ENCODE measurements around the gene BICRAL. TPM values are rescaled to one million over a fixed set of nuclear protein-coding genes. Genes with fewer than 3 reads are reported as not detected.
A peak's percentile ranks its signal among the peaks of the same experiment; 100 is the strongest.
"Not testable (repeated sequence)": the region's sequence is repeated elsewhere in the genome, so short reads cannot be mapped to it uniquely, and the experiment has no call there.

BICRAL gene
- total RNA-seq, 2 experiments from 2014 or later = 12.0 to 12.1 TPM

DNA sequence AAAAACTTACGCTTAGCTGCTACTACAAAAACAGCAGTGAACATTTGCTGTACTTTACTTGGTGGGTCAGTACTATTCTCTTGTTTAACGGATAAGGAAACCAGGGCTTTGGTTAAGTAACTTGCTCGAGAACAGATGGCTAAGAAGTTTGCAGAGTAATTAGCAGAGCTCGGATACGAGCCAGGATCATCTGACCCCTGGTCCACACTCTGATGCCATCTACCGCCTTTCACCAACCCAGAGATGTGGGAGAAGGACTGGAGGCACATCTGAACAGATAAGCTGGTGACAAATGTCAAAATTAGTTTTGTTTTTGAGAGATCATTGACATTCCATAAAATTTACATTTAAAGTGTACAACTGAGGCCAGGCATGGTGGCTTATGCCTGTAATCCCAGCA is 78.6 kb downstream of the BICRAL start:
- Mint-ChIP-seq H3K27me3 (no peaks in the 10 kb centered on the region), H3K4me3 (no peak overlapping the region), H3K4me1 (ENCODE audit: low read depth) (no peaks in the 10 kb centered on the region), H3K36me3 (peaks cover 28% of the 10 kb centered on the region), H3K9me3 (no peaks in the 10 kb centered on the region), H3K27ac (no peak overlapping the region)
- ChIA-PET POLR2A (interaction anchor here (0.7 kb wide), 1 partner anchor 25 kb away, joined by 4 read pairs; no protein-coding TSS in a partner anchor), CTCF (interaction anchor here (0.5 to 1.0 kb wide), 2 partner anchors 13 to 19 kb away, joined by 3 read pairs; partner anchors contain the start of gene RPL7L1)
- no peak for DNase-seq
- intact Hi-C loops (cut with micrococcal nuclease) = no loop called here

DNA sequence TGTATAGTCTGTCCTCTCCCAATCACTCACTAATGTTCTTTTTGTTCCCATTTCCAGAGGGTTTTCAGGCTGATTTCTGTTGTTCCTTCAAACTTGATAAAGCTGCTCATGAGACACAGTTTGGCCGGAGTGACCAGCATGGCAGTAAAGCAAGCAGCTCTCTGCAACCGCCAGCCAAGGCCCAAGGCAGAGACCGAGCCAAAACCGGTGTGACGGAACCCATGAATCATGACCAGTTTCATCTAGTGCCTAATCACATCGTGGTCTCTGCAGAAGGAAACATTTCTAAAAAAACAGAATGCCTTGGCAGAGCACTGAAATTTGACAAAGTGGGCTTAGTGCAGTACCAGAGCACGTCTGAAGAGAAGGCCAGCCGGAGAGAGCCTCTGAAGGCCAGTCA is 82.8 kb downstream of the BICRAL start:
- no peak overlapping the region for H3K27ac Mint-ChIP-seq
- no peaks in the 10 kb centered on the region for H3K9me3 Mint-ChIP-seq
- ChIA-PET POLR2A (interaction anchor here (0.6 kb wide), 1 partner anchor 12 kb away, joined by 3 read pairs; no protein-coding TSS in a partner anchor), CTCF (no interaction called here)
- H3K27me3 Mint-ChIP-seq = no peaks in the 10 kb centered on the region
- DNase-seq = peak; percentile 11
- H3K4me1 Mint-ChIP-seq (ENCODE audit: low read depth) = no peaks in the 10 kb centered on the region
- H3K4me3 Mint-ChIP-seq = no peak overlapping the region
- intact Hi-C loops (cut with micrococcal nuclease) = no loop called here
- peaks cover 25% of the 10 kb centered on the region for H3K36me3 Mint-ChIP-seq

GRCh38 chr6:42870145-42870936 is 88.5 kb downstream of the BICRAL start:
- H3K27ac Mint-ChIP-seq = no peak overlapping the region
- ChIA-PET CTCF (no interaction called here), POLR2A (no interaction called here)
- H3K36me3 Mint-ChIP-seq = peaks cover 5% of the 10 kb centered on the region
- intact Hi-C loops (cut with micrococcal nuclease) = no loop called here
- no peak for DNase-seq
- no peak overlapping the region for H3K4me3 Mint-ChIP-seq
- H3K4me1 Mint-ChIP-seq (ENCODE audit: low read depth) = no peaks in the 10 kb centered on the region
- H3K27me3 Mint-ChIP-seq = no peaks in the 10 kb centered on the region
- no peaks in the 10 kb centered on the region for H3K9me3 Mint-ChIP-seq

- CTCF ChIA-PET = no interaction called here
- H3K27ac Mint-ChIP-seq = no peak overlapping the region
Measured at GRCh38 chr6:42871711-42872110, 89.9 kb downstream of the BICRAL start.

GRCh38 chr6:42873313-42873712 is 91.5 kb downstream of the BICRAL start:
- Mint-ChIP-seq H3K9me3 (no peaks in the 10 kb centered on the region), H3K36me3 (no peaks in the 10 kb centered on the region), H3K4me1 (ENCODE audit: low read depth) (peaks cover 3% of the 10 kb centered on the region), H3K4me3 (no peak overlapping the region), H3K27ac (no peak overlapping the region), H3K27me3 (no peaks in the 10 kb centered on the region)
- ChIA-PET CTCF (interaction anchor here (0.6 to 1.5 kb wide), 3 partner anchors 147 to 276 kb away, joined by 3 to 5 read pairs (median 5); no protein-coding TSS in a partner anchor), POLR2A (no interaction called here)
- intact Hi-C loops (cut with micrococcal nuclease) = no loop called here
- DNase-seq = no peak

More at GRCh38 chr6:42871711-42872110, 89.9 kb downstream of the BICRAL start:
- H3K36me3 Mint-ChIP-seq = peaks cover 4% of the 10 kb centered on the region
- no peak overlapping the region for H3K4me3 Mint-ChIP-seq
- no peaks in the 10 kb centered on the region for H3K9me3 Mint-ChIP-seq
- POLR2A ChIA-PET = no interaction called here
- DNase-seq = no peak
- no peaks in the 10 kb centered on the region for H3K4me1 Mint-ChIP-seq (ENCODE audit: low read depth)
- intact Hi-C loops (cut with micrococcal nuclease) = no loop called here
- no peaks in the 10 kb centered on the region for H3K27me3 Mint-ChIP-seq

- Mint-ChIP-seq H3K27ac (no peak overlapping the region), H3K9me3 (no peaks in the 10 kb centered on the region), H3K36me3 (peaks cover 15% of the 10 kb centered on the region), H3K27me3 (no peaks in the 10 kb centered on the region), H3K4me1 (ENCODE audit: low read depth) (peaks cover 7% of the 10 kb centered on the region), H3K4me3 (no peak overlapping the region)
- intact Hi-C loops (cut with micrococcal nuclease) = loop anchor here (1.0 kb wide), 2 partner anchors 103 to 216 kb away; no protein-coding TSS in a partner anchor
- no peak for DNase-seq
- POLR2A ChIA-PET = interaction anchor here (0.6 kb wide), 1 partner anchor 132 kb away, joined by 3 read pairs; the partner anchor contains the start of gene TBCC
- CTCF ChIA-PET = interaction anchor here (0.7 to 2.0 kb wide), 4 partner anchors 151 to 216 kb away, joined by 3 to 8 read pairs (median 4); no protein-coding TSS in a partner anchor
Measured at GRCh38 chr6:42877695-42878094, 95.8 kb downstream of the BICRAL start.

DNA sequence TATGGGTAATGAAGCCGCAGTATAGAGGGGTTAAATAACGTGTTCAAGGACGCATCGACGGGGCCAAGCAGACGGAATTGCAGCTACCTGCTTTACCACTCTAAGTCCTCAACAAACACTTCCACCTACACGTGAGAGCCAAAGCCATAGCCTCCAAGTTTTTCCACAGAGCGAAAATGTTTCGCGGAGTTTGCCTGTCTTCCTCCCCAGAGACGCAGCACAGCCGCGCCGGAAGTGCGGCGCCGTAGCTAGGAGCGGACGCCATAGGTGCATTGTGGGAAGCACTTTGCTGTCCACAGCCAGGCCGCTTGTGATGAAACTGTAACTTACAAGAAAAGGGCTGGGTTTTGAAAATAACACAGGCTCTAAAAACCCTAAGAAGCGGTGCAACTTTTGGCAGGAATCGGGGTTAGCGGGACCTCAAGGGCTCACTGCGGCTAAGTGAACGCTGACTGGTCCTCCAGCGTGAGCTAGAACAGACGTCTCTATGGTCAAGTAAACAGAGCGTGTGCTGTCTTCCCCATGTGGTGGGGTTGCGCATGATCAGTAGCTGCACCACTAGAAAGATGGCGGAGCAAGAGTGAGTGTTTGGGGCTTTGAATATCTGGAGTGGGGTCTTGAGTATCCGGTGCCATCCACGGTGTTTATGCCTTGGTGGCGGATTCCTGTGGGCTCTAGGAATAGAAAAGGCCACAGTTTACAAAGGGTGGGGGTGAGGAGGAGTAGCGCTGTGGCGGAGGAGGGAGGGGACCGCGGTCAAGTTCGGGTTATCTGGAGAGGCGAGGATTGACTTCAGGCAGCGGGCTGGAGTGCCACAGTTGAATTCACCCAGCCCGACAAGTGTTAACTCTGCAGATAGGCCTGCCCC is 97.8 kb downstream of the BICRAL start, which contains the start of gene RPL7L1:
Gene RPL7L1, plus strand, starts transcription at position 245 of the 868 bp plus-strand sequence. Its CDS starts 295 bp downstream, at position 540.
- Mint-ChIP-seq H3K9me3 (no peaks in the 10 kb centered on the region), H3K4me3 (peak within 1 kb of the TSS; percentile 97), H3K27ac (peak within 1 kb of the TSS; percentile 96), H3K27me3 (no peaks in the 10 kb centered on the region), H3K4me1 (ENCODE audit: low read depth) (peaks cover 17% of the 10 kb centered on the region), H3K36me3 (peaks cover 32% of the 10 kb centered on the region)
- peak; percentile 89 for DNase-seq
- CTCF ChIA-PET = interaction anchor here (0.6 to 4.0 kb wide), 11 partner anchors 12 to 665 kb away, joined by 3 to 25 read pairs (median 4); partner anchors contain the start of genes DNPH1 and TBCC
- intact Hi-C loops (cut with micrococcal nuclease) = loop anchor here (1.0 kb wide), 4 partner anchors 11 to 316 kb away; partner anchors contain the start of gene TBCC
- POLR2A ChIA-PET = interaction anchor here (0.6 to 3.7 kb wide), 11 partner anchors 8 to 315 kb away, joined by 3 to 36 read pairs (median 3); partner anchors contain the start of genes BICRAL, PEX6, PPP2R5D and TBCC

DNA sequence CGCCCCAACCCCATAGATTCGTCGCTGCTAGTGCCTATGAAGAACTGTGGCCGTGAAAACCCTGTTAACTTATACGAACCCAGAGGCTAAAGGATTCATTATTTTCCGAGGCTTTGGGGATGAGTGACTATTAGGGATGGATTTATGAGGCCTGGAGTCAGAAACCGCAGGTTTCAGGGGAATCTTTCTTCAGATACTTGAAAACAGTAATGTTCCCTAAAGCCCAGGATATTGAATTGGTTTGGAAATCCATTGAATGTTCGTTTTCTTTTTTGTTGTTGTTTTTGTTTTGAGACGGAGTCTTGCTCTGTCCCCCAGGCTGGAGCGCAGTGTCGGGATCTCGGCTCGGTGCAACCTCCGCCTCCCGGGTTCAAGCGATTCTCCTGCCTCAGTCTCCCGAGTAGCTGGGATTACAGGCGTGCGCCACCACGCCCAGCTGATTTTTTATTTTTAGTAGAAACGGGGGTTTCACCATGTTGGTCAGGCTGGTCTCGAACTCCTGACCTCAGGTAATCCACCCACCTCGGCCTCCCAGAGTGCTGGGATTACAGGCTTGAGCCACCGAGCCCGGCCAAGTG is 98.5 kb downstream of the BICRAL start:
- Mint-ChIP-seq H3K4me3 (peak overlapping the region; percentile 97), H3K36me3 (peaks cover 36% of the 10 kb centered on the region)
- intact Hi-C loops (cut with micrococcal nuclease) = not testable (repeated sequence)

DNA sequence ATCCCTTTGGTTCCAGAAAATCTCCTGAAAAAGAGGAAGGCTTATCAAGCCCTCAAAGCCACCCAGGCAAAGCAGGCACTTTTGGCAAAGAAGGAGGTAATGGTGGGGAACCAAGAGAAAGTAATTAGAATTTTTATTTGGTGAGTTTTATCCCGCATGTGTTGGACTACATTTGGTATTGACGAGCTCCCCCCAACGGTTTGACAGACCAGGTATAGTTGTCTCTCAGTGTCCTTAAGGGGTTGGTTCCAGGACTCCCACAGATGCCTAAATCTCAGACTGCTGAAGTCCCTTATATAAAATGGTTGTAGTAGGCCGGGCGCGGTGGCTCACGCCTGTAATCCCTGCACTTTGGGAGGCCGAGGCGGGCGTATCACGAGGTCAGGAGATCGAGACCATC is 99.0 kb downstream of the BICRAL start:
- intact Hi-C loops (cut with micrococcal nuclease); DNase-seq; H3K9me3 Mint-ChIP-seq; H3K27me3 Mint-ChIP-seq: not testable (repeated sequence)
- Mint-ChIP-seq H3K4me3 (peak overlapping the region; percentile 97), H3K4me1 (ENCODE audit: low read depth) (peaks cover 17% of the 10 kb centered on the region), H3K36me3 (peaks cover 40% of the 10 kb centered on the region), H3K27ac (peak overlapping the region; percentile 96)
- CTCF ChIA-PET = interaction anchor here (1.9 to 4.0 kb wide), 2 partner anchors 134 to 219 kb away, joined by 9 to 25 read pairs; partner anchors contain the start of gene TBCC
- POLR2A ChIA-PET = interaction anchor here (0.9 to 3.7 kb wide), 2 partner anchors 10 to 112 kb away, joined by 3 to 36 read pairs; a partner anchor contains a TSS

More for the DNA sequence above, 98.5 kb downstream of the BICRAL start:
- H3K4me1 Mint-ChIP-seq (ENCODE audit: low read depth) = peaks cover 17% of the 10 kb centered on the region
- not testable (repeated sequence) for H3K9me3 Mint-ChIP-seq, H3K27me3 Mint-ChIP-seq
- ChIA-PET CTCF (interaction anchor here (0.6 to 4.0 kb wide), 8 partner anchors 13 to 666 kb away, joined by 3 to 25 read pairs (median 4); partner anchors contain the start of gene TBCC), POLR2A (interaction anchor here (0.9 to 3.7 kb wide), 9 partner anchors 8 to 316 kb away, joined by 3 to 36 read pairs (median 3); partner anchors contain the start of genes BICRAL, PEX6 and TBCC)
- peak; percentile 13 for DNase-seq
- peak overlapping the region; percentile 96 for H3K27ac Mint-ChIP-seq

GRCh38 chr6:42885702-42886101 is 103.8 kb downstream of the BICRAL start:
- DNase-seq = no peak
- POLR2A ChIA-PET = interaction anchor here (0.6 kb wide), 1 partner anchor 25 kb away, joined by 4 read pairs; no protein-coding TSS in a partner anchor
- intact Hi-C loops (cut with micrococcal nuclease) = no loop called here
- Mint-ChIP-seq H3K27me3 (no peaks in the 10 kb centered on the region), H3K4me3 (no peak overlapping the region), H3K4me1 (ENCODE audit: low read depth) (peaks cover 35% of the 10 kb centered on the region), H3K9me3 (no peaks in the 10 kb centered on the region), H3K27ac (peak overlapping the region; percentile 23), H3K36me3 (peaks cover 48% of the 10 kb centered on the region)
- CTCF ChIA-PET = interaction anchor here (1.1 kb wide), 1 partner anchor 376 kb away, joined by 4 read pairs; no protein-coding TSS in a partner anchor

GRCh38 chr6:42888201-42888600 is 106.3 kb downstream of the BICRAL start:
- CTCF ChIA-PET; intact Hi-C loops (cut with micrococcal nuclease); H3K4me3 Mint-ChIP-seq; H3K9me3 Mint-ChIP-seq; H3K27me3 Mint-ChIP-seq; DNase-seq: not testable (repeated sequence)
- H3K27ac Mint-ChIP-seq = peak overlapping the region; percentile 42
- peaks cover 32% of the 10 kb centered on the region for H3K4me1 Mint-ChIP-seq (ENCODE audit: low read depth)
- POLR2A ChIA-PET = interaction anchor here (1.0 kb wide), 1 partner anchor 9 kb away, joined by 3 read pairs; the partner anchor contains the start of gene RPL7L1
- peaks cover 41% of the 10 kb centered on the region for H3K36me3 Mint-ChIP-seq
